GM12864 (cell line): Measurements from ENCODE around the gene RNF128.

Experiments used
- DNase-seq: peaks from one replicate; pipeline ENCODE4 v3.0.0-alpha.2; 2011; ENCODE audit warnings: low read depth
- H3K4me3 ChIP-seq: 2 replicates; pipeline ENCODE4 v1.5.1; 2011; ENCODE audit warnings: mild to moderate bottlenecking, low read depth, low read length, control low read depth
- CTCF ChIP-seq: IDR thresholded peaks from 2 replicates; pipeline ENCODE4 v1.5.1; 2011; ENCODE audit warnings: low read depth, mild to moderate bottlenecking, moderate library complexity, low read length, control low read depth, inconsistent platforms; ENCODE audit errors: missing control alignments

RNF128 gene

DNA sequence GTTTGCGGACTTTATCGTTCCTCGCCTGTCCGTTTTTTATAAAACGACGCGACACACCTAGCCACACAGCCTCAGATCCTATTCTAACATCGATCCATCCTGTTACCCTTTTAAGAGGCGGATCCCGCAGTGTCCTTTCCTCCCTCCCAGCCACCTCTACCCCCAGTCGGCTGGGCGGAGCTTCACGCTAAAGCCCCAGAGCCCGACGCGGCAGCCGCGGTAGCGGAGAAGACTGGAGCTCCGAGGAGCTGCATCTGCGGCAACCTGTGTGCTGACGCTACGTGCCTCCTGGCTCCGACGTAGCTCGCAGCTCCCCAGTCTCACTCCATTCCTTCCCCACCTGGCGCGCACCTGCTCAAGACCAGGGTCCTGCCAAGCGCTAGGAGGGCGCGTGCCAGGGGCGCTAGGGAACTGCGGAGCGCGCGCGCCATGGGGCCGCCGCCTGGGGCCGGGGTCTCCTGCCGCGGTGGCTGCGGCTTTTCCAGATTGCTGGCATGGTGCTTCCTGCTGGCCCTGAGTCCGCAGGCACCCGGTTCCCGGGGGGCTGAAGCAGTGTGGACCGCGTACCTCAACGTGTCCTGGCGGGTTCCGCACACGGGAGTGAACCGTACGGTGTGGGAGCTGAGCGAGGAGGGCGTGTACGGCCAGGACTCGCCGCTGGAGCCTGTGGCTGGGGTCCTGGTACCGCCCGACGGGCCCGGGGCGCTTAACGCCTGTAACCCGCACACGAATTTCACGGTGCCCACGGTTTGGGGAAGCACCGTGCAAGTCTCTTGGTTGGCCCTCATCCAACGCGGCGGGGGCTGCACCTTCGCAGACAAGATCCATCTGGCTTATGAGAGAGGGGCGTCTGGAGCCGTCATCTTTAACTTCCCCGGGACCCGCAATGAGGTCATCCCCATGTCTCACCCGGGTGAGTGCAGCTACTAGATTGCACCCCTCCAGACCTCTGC lies at the start of gene RNF128:
TSS of gene RNF128 (plus strand) at position 217 of the 953 bp plus-strand sequence. CDS start at position 430, 213 bp downstream.
- H3K4me3 ChIP-seq: no peak within 1 kb of the TSS
- TF ChIP-seq CTCF: no peak
- no peak for DNase-seq

GRCh38 chrX:106680716-106681115 lies 45.8 kb upstream of the RNF128 start:
- TF ChIP-seq CTCF: no peak
- DNase-seq: no peak
- no peak overlapping the region for H3K4me3 ChIP-seq

GRCh38 chrX:106684207-106684606 lies 42.3 kb upstream of the RNF128 start:
- no peak for TF ChIP-seq CTCF
- no peak for DNase-seq
- H3K4me3 ChIP-seq: no peak overlapping the region

GRCh38 chrX:106692425-106693065 lies 34.0 kb upstream of the RNF128 start:
- no peak for TF ChIP-seq CTCF
- H3K4me3 ChIP-seq: no peak overlapping the region
- no peak for DNase-seq

GRCh38 chrX:106696502-106696901 lies 30.0 kb upstream of the RNF128 start:
- DNase-seq: no peak
- TF ChIP-seq CTCF: no peak
- H3K4me3 ChIP-seq: no peak overlapping the region

GRCh38 chrX:106698693-106699092 lies 27.8 kb upstream of the RNF128 start:
- H3K4me3 ChIP-seq: no peak overlapping the region
- TF ChIP-seq CTCF: no peak
- DNase-seq: no peak
